ENCODE data around the gene NKAIN4. TPM values are rescaled to one million over a fixed set of nuclear protein-coding genes. Genes with fewer than 3 reads are reported as not detected.

Gene NKAIN4
- total RNA-seq, 2 experiments from 2014 or later, result not detected

DNA sequence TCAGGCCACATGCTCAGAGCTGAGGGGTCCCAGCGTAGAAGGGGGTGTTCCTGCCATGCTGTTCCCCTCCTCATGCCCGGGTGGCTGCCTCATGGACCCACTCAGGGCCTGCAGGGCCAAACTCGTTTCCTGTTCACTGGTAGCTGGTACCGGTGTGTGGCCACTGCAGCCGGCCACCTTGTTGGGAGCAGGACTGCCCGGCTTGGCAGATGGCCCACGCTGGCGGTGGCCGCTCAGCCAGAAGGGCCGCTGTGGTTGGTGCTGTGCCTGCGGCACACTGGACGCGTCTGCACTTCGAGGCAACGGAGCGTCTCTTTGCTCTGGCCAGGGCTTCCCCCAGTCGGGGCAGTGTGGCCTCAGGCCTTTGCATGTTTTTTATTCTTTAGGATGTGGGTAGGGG lies 28.7 kb upstream of the NKAIN4 start:
- Histone ChIP-seq H3K4me1 (ENCODE audit: insufficient read depth, low read length, poor library complexity, severe bottlenecking) (no peaks in the 10 kb centered on the region), H3K36me3 (ENCODE audit: insufficient read depth, low read length) (peaks cover 32% of the 10 kb centered on the region; the same call in 1 of the 2 replicates), H3K9me2 (ENCODE audit: insufficient read depth, low read length) (no peaks in the 10 kb centered on the region), H4K20me1 (ENCODE audit: insufficient read depth, low read length) (no peaks in the 10 kb centered on the region), H2AFZ (ENCODE audit: low read length) (no peak overlapping the region), H3K4me3 (ENCODE audit: low read depth, low read length, poor library complexity, severe bottlenecking) (no peak overlapping the region), H3K9me3 (ENCODE audit: low read length) (no peaks in the 10 kb centered on the region), H3K4me2 (ENCODE audit: low read length) (no peak overlapping the region), H3K79me2 (ENCODE audit: insufficient read depth, low read depth, low read length) (no peaks in the 10 kb centered on the region), H3K27ac (ENCODE audit: low read depth, low read length, poor library complexity, severe bottlenecking) (no peak overlapping the region)
- BruUV-seq (replicated peaks), result no TSS peak
- intact Hi-C loops (cut with micrococcal nuclease; ENCODE audit: unreplicated experiment), result no loop called here
- ChIA-PET POLR2A (no interaction called here), CTCF (ENCODE audit: unreplicated experiment) (no interaction called here)
- TF ChIP-seq EZH2phosphoT487 (IDR thresholded peaks at IDR 0.05; ENCODE audit: borderline replicate concordance, low read depth, low read length), result no peak
- TF ChIP-seq, protein P1, sequence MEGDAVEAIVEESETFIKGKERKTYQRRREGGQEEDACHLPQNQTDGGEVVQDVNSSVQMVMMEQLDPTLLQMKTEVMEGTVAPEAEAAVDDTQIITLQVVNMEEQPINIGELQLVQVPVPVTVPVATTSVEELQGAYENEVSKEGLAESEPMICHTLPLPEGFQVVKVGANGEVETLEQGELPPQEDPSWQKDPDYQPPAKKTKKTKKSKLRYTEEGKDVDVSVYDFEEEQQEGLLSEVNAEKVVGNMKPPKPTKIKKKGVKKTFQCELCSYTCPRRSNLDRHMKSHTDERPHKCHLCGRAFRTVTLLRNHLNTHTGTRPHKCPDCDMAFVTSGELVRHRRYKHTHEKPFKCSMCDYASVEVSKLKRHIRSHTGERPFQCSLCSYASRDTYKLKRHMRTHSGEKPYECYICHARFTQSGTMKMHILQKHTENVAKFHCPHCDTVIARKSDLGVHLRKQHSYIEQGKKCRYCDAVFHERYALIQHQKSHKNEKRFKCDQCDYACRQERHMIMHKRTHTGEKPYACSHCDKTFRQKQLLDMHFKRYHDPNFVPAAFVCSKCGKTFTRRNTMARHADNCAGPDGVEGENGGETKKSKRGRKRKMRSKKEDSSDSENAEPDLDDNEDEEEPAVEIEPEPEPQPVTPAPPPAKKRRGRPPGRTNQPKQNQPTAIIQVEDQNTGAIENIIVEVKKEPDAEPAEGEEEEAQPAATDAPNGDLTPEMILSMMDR (conservative IDR thresholded peaks at IDR 0.05; ENCODE audit: low read length), result no peak
- no peak for DNase-seq (ENCODE audit: low spot score)

DNA sequence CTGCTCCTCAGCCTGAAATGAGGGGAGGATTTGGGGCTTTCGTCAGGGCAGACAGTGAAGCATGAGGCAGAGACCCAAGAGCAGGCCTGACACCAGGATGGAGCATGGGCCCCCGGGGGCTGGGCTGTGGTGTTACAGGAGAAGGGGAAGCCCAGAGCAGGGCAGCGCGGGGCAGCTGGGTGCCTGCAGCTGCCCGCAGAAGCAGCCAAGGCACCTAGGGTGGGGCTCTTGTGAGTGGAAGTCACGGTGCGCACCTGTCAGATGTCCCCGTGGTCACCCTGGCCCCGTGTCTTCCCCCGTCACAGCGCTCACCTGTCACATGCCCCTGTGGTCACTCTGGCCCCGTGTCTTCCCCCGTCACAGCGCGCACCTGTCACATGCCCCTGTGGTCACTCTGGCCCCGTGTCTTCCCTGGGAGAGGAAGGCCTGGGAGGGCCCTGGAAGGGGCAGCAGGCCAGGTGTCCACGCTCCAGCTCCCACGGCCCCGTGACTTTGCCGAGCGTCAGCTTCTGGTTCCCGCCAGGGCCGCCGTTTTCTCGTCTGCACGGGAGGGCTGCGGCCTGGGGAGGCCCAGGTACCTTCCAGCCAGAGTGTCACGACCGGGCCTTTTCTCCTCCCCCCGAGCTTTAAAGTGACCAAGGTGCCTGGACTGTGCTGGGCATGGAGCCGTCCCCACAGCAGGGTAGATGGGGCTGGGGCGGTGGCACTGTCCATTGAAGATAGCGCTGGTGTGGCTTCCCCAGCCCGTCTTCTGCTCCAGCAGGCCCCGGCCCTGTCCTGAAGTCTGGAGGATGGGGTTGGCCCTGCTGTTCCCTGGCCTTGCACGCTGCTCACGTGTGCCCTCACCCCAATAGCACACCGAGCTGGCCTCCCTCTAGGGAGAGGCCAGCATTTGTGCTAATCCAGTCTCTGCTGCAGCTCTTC lies 27.7 kb upstream of the NKAIN4 start:
- H3K9me3 ChIP-seq (ENCODE audit: low read length), result no peaks in the 10 kb centered on the region
- no peak for DNase-seq (ENCODE audit: low spot score)
- no peak overlapping the region for H3K4me3 ChIP-seq (ENCODE audit: low read depth, low read length, poor library complexity, severe bottlenecking)
- H3K4me2 ChIP-seq (ENCODE audit: low read length), result no peak overlapping the region
- H3K36me3 ChIP-seq (ENCODE audit: insufficient read depth, low read length), result peaks cover 40% of the 10 kb centered on the region; the same call in 1 of the 2 replicates
- POLR2A ChIA-PET, result no interaction called here
- CTCF ChIA-PET (ENCODE audit: unreplicated experiment), result no interaction called here
- H3K9me2 ChIP-seq (ENCODE audit: insufficient read depth, low read length), result no peaks in the 10 kb centered on the region
- no peaks in the 10 kb centered on the region for H3K79me2 ChIP-seq (ENCODE audit: insufficient read depth, low read depth, low read length)
- no TSS peak for BruUV-seq (replicated peaks)
- intact Hi-C loops (cut with micrococcal nuclease; ENCODE audit: unreplicated experiment), result no loop called here
- no peak overlapping the region for H3K27ac ChIP-seq (ENCODE audit: low read depth, low read length, poor library complexity, severe bottlenecking)
- TF ChIP-seq, protein P1 (conservative IDR thresholded peaks at IDR 0.05; ENCODE audit: low read length), result no peak
- H2AFZ ChIP-seq (ENCODE audit: low read length), result no peak overlapping the region
- no peaks in the 10 kb centered on the region for H4K20me1 ChIP-seq (ENCODE audit: insufficient read depth, low read length)
- no peaks in the 10 kb centered on the region for H3K4me1 ChIP-seq (ENCODE audit: insufficient read depth, low read length, poor library complexity, severe bottlenecking)

DNA sequence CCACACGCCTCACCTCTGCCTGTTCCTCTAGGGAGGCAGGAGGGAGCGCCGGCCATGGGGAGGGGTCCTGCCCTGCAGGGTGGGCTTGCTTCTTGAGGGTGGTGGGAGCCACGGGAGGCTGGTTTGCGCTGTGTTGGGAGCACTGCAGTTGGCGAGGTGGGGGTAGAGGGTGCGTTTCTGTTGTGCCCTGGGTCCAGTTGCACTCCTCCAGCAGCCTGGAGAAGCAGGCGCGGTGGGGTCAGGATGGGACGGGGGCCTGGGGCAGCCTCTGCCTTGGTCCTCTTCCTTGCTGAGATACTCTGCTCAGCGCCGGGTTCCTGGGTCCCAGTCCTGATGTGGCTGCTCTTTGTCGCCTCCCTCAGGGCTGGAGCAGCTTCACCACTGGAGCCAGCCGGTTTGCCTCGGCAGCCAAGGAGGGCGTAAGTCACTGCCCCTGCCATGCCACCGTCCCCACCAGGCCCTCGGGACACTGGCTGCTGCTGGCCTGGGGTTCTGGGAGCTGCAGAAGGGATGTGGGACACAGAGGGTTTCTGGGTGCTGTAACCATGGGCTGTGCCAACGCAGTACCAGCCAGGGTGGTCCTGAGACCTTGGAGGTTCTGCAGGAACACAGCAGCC lies 26.8 kb upstream of the NKAIN4 start:
- H4K20me1 ChIP-seq (ENCODE audit: insufficient read depth, low read length), result no peaks in the 10 kb centered on the region
- ChIA-PET POLR2A (no interaction called here), CTCF (ENCODE audit: unreplicated experiment) (no interaction called here)
- H3K27ac ChIP-seq (ENCODE audit: low read depth, low read length, poor library complexity, severe bottlenecking), result no peak overlapping the region
- H3K79me2 ChIP-seq (ENCODE audit: insufficient read depth, low read depth, low read length), result no peaks in the 10 kb centered on the region
- TF ChIP-seq EZH2phosphoT487 (IDR thresholded peaks at IDR 0.05; ENCODE audit: borderline replicate concordance, low read depth, low read length), result no peak
- TF ChIP-seq, protein P1 (conservative IDR thresholded peaks at IDR 0.05; ENCODE audit: low read length), result peak; percentile 66
- peaks cover 50% of the 10 kb centered on the region; the same call in 1 of the 2 replicates for H3K36me3 ChIP-seq (ENCODE audit: insufficient read depth, low read length)
- BruUV-seq (replicated peaks), result no TSS peak
- no peaks in the 10 kb centered on the region for H3K9me3 ChIP-seq (ENCODE audit: low read length)
- DNase-seq (ENCODE audit: low spot score), result no peak
- intact Hi-C loops (cut with micrococcal nuclease; ENCODE audit: unreplicated experiment), result no loop called here
- no peaks in the 10 kb centered on the region for H3K4me1 ChIP-seq (ENCODE audit: insufficient read depth, low read length, poor library complexity, severe bottlenecking)
- H3K9me2 ChIP-seq (ENCODE audit: insufficient read depth, low read length), result no peaks in the 10 kb centered on the region
- H3K4me2 ChIP-seq (ENCODE audit: low read length), result no peak overlapping the region
- H3K4me3 ChIP-seq (ENCODE audit: low read depth, low read length, poor library complexity, severe bottlenecking), result no peak overlapping the region
- no peak overlapping the region for H2AFZ ChIP-seq (ENCODE audit: low read length)

All from OCI-LY7 (cell line).